Neural progenitor cell (in vitro differentiated cells): ENCODE results near the gene SELENBP1. TPM values are rescaled to one million over a fixed set of nuclear protein-coding genes. Genes with fewer than 3 reads are reported as not detected.

Source experiments
- DNase-seq: peaks from one replicate; pipeline ENCODE4 v3.0.0-alpha.2; 2016; ENCODE audit warnings: low spot score
- H2AFZ ChIP-seq: fragments of 200-600 bp; sonication (generic); replicated peaks from 2 replicates; pipeline ENCODE4 v1.6.1; 2016; ENCODE audit warnings: antibody characterized with exemption
- H3F3A ChIP-seq: fragments of 200-600 bp; sonication (generic); 2 replicates; pipeline ENCODE4 v1.6.1; 2016; ENCODE audit warnings: antibody characterized with exemption, low read depth
- H3K27ac ChIP-seq: fragments of 200-600 bp; sonication (generic); 2 replicates; pipeline ENCODE4 v1.5.1; 2016; ENCODE audit warnings: mild to moderate bottlenecking
- H3K27me3 ChIP-seq: fragments of 200-600 bp; sonication (generic); 2 replicates; pipeline ENCODE4 v1.6.1; 2016; ENCODE audit warnings: mild to moderate bottlenecking, moderate library complexity
- H3K36me3 ChIP-seq: fragments of 200-600 bp; sonication (generic); 2 replicates; pipeline ENCODE4 v1.5.1; 2016
- H3K4me1 ChIP-seq: fragments of 200-600 bp; sonication (generic); 2 replicates; pipeline ENCODE4 v1.6.1; 2016; ENCODE audit warnings: mixed run types
- H3K4me2 ChIP-seq: fragments of 200-600 bp; sonication (generic); 2 replicates; pipeline ENCODE4 v1.6.1; 2016
- H3K4me3 ChIP-seq: fragments of 200-600 bp; sonication (generic); 2 replicates; pipeline ENCODE4 v1.5.1; 2016
- H3K79me2 ChIP-seq: fragments of 200-600 bp; sonication (generic); 2 replicates; pipeline ENCODE4 v1.6.1; 2016; ENCODE audit warnings: low read depth
- H3K9ac ChIP-seq: fragments of 200-600 bp; sonication (generic); 2 replicates; pipeline ENCODE4 v1.6.1; 2016
- H3K9me3 ChIP-seq: fragments of 200-600 bp; sonication (generic); 2 replicates; pipeline ENCODE4 v1.5.1; 2016; ENCODE audit warnings: low read depth
- H4K20me1 ChIP-seq: fragments of 200-600 bp; sonication (generic); 2 replicates; pipeline ENCODE4 v1.6.1; 2016; ENCODE audit warnings: low read depth
- H3K27ac Mint-ChIP-seq: 3 replicates; pipeline ENCODE4 v1.8.0; 2021; ENCODE audit warnings: mixed read lengths
- H3K27me3 Mint-ChIP-seq: 2 replicates; pipeline ENCODE4 v1.8.0; 2022; ENCODE audit warnings: low read depth, mild to moderate bottlenecking, inconsistent platforms, moderate library complexity, mixed read lengths; ENCODE audit not compliant: insufficient read depth
- H3K36me3 Mint-ChIP-seq: 3 replicates; pipeline ENCODE4 v1.8.0; 2021; ENCODE audit warnings: mixed read lengths
- H3K4me1 Mint-ChIP-seq: 3 replicates; pipeline ENCODE4 v1.8.0; 2021; ENCODE audit warnings: mixed read lengths
- H3K4me3 Mint-ChIP-seq: 3 replicates; pipeline ENCODE4 v1.8.0; 2021; ENCODE audit warnings: mild to moderate bottlenecking, moderate library complexity, mixed read lengths
- H3K9me3 Mint-ChIP-seq: 3 replicates; pipeline ENCODE4 v1.8.0; 2020; ENCODE audit warnings: mixed read lengths
- CTCF ChIP-seq: fragments of 200-600 bp; sonication (generic); IDR thresholded peaks from 2 replicates; pipeline ENCODE4 v1.5.1; 2017; ENCODE audit warnings: antibody characterized with exemption, mild to moderate bottlenecking
- EZH2 ChIP-seq: fragments of 200-600 bp; sonication (generic); IDR thresholded peaks from 2 replicates; pipeline ENCODE4 v1.6.1; 2017; ENCODE audit warnings: antibody characterized with exemption, mild to moderate bottlenecking, moderate library complexity
- EZH2phosphoT487 ChIP-seq: fragments of 200-600 bp; sonication (generic); IDR thresholded peaks from 2 replicates; pipeline ENCODE4 v1.6.1; 2017; ENCODE audit warnings: antibody characterized with exemption
- total RNA-seq: library from RNA; depleted of rRNA; stranded (reverse); fragments of >200 nt; gene quantifications from 2 replicates; pipeline ENCODE4 v1.2.3, GENCODE V29; 2015; ENCODE audit warnings: low replicate concordance

SELENBP1 gene
- total RNA-seq, 1 donor from 2014 or later, result 38.5 TPM

DNA sequence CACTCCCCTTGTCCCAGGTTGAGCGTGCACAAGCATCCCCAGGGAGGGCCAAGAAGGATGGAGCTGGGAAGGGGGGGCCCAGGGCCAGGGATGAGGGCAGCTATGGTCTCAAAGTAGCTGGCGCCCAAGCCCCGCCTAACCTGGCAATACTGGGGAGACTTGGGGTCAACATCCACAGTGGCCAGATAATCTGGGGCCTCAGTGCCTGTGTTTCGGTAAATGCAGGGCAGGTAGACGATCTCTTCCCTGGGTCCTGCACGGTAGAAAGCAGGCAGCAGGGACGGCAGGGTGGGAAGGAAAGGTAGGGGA is 3.2 kb downstream of the SELENBP1 start:
- no peaks in the 10 kb centered on the region for H3K36me3 ChIP-seq
- no peak overlapping the region for H3K27ac ChIP-seq
- H3K27me3 ChIP-seq, result no peaks in the 10 kb centered on the region
- H3K9ac ChIP-seq, result no peak overlapping the region
- H3K4me1 ChIP-seq, result peaks cover 26% of the 10 kb centered on the region
- H3K27ac Mint-ChIP-seq, result no peak overlapping the region
- no peak overlapping the region for H3K4me2 ChIP-seq
- H3K36me3 Mint-ChIP-seq, result peaks cover 14% of the 10 kb centered on the region
- no peaks in the 10 kb centered on the region for H3F3A ChIP-seq
- H2AFZ ChIP-seq, result no peak overlapping the region
- TF ChIP-seq EZH2phosphoT487 (no peak), CTCF (no peak), EZH2 (no peak)
- H4K20me1 ChIP-seq, result no peaks in the 10 kb centered on the region
- H3K4me3 ChIP-seq, result no peak overlapping the region
- no peaks in the 10 kb centered on the region for H3K9me3 Mint-ChIP-seq
- no peaks in the 10 kb centered on the region for H3K79me2 ChIP-seq
- H3K4me1 Mint-ChIP-seq, result peaks cover 36% of the 10 kb centered on the region
- no peak overlapping the region for H3K4me3 Mint-ChIP-seq
- H3K9me3 ChIP-seq, result no peaks in the 10 kb centered on the region
- DNase-seq, result no peak
- H3K27me3 Mint-ChIP-seq, result peaks cover 2% of the 10 kb centered on the region

- H3K27me3 Mint-ChIP-seq, result peaks cover 2% of the 10 kb centered on the region
These were observed 3.9 kb downstream of the SELENBP1 start for GRCh38 chr1:151368393-151369301.

GRCh38 chr1:151367658-151368392 is 4.7 kb downstream of the SELENBP1 start:
- H4K20me1 ChIP-seq, result no peaks in the 10 kb centered on the region
- H3K4me2 ChIP-seq, result no peak overlapping the region
- no peaks in the 10 kb centered on the region for H3F3A ChIP-seq
- H2AFZ ChIP-seq, result no peak overlapping the region
- H3K27me3 Mint-ChIP-seq, result peaks cover 6% of the 10 kb centered on the region
- no peak overlapping the region for H3K4me3 Mint-ChIP-seq
- H3K4me1 ChIP-seq, result peaks cover 19% of the 10 kb centered on the region
- H3K9me3 Mint-ChIP-seq, result peaks cover 9% of the 10 kb centered on the region
- no peak overlapping the region for H3K27ac Mint-ChIP-seq
- no peaks in the 10 kb centered on the region for H3K27me3 ChIP-seq
- H3K9me3 ChIP-seq, result no peaks in the 10 kb centered on the region
- H3K27ac ChIP-seq, result no peak overlapping the region
- H3K4me3 ChIP-seq, result no peak overlapping the region
- peaks cover 27% of the 10 kb centered on the region for H3K4me1 Mint-ChIP-seq
- peaks cover 28% of the 10 kb centered on the region for H3K36me3 Mint-ChIP-seq
- no peaks in the 10 kb centered on the region for H3K36me3 ChIP-seq
- no peaks in the 10 kb centered on the region for H3K79me2 ChIP-seq
- TF ChIP-seq EZH2phosphoT487 (no peak), EZH2 (no peak), CTCF (no peak)
- no peak overlapping the region for H3K9ac ChIP-seq
- DNase-seq, result no peak

More at GRCh38 chr1:151368393-151369301, 3.9 kb downstream of the SELENBP1 start:
- no peaks in the 10 kb centered on the region for H3K36me3 ChIP-seq
- no peak overlapping the region for H2AFZ ChIP-seq
- H3K4me1 ChIP-seq, result peaks cover 24% of the 10 kb centered on the region
- peaks cover 31% of the 10 kb centered on the region for H3K4me1 Mint-ChIP-seq
- H3K4me2 ChIP-seq, result no peak overlapping the region
- TF ChIP-seq EZH2phosphoT487 (no peak), CTCF (no peak)
- no peak overlapping the region for H3K27ac ChIP-seq
- no peak overlapping the region for H3K9ac ChIP-seq
- H3K27ac Mint-ChIP-seq, result no peak overlapping the region
- H3K4me3 ChIP-seq, result no peak overlapping the region
- H3K27me3 ChIP-seq, result no peaks in the 10 kb centered on the region
- peaks cover 2% of the 10 kb centered on the region for H3K9me3 Mint-ChIP-seq
- DNase-seq, result no peak
- no peaks in the 10 kb centered on the region for H3F3A ChIP-seq
- no peaks in the 10 kb centered on the region for H3K79me2 ChIP-seq
- H4K20me1 ChIP-seq, result no peaks in the 10 kb centered on the region
- no peaks in the 10 kb centered on the region for H3K9me3 ChIP-seq
- peaks cover 20% of the 10 kb centered on the region for H3K36me3 Mint-ChIP-seq
- no peak overlapping the region for H3K4me3 Mint-ChIP-seq
